CD4-positive, alpha-beta T cell (primary cell): Measurements from ENCODE around the gene AIF1. TPM values are rescaled to one million over a fixed set of nuclear protein-coding genes. Genes with fewer than 3 reads are reported as not detected.

Experiments
- ATAC-seq: fragments of 200-7000 bp; cut with Tn5 transposase; one replicate; pipeline ENCODE4 v1.10.0; 2022; ENCODE audit warnings: mild to moderate bottlenecking; ENCODE audit not compliant: poor library complexity
- CTCF ChIA-PET: fragments of 350-600 bp; sonication (Branson Sonifier 250); formaldehyde crosslinking; loops from one replicate; lab custom pipeline; 2021; ENCODE audit warnings: antibody characterized with exemption, inconsistent platforms; lab: Charles Lee
- POLR2A ChIA-PET: fragments of 350-600 bp; sonication (Branson Sonifier 250); formaldehyde crosslinking; loops from one replicate; lab custom pipeline; 2021; ENCODE audit warnings: antibody characterized with exemption, inconsistent platforms; lab: Charles Lee
- DNase-seq, 14 experiments: peaks; one replicate each; pipeline ENCODE4 v3.0.0-alpha.2; 2013 to 2020; ENCODE audit warnings: mixed read lengths in 2 of 14
- H3K27ac ChIP-seq, 2 donors: one replicate each; pipeline versions ENCODE4 v1.5.1 to v1.7.0; 2013; ENCODE audit warnings: low read length in 2 of 2, low read depth in 1 of 2, mild to moderate bottlenecking in 1 of 2
- H3K27me3 ChIP-seq, 2 experiments: 1 replicate in 1 of 2; 2 replicates in 1 of 2; pipeline versions ENCODE4 v1.6.1 to v1.7.0; 2013; ENCODE audit warnings: low read length in 2 of 2, control low read depth in 1 of 2, mild to moderate bottlenecking in 1 of 2, moderate library complexity in 1 of 2; ENCODE audit not compliant: insufficient read depth in 2 of 2, control insufficient read depth in 1 of 2
- H3K36me3 ChIP-seq: one replicate; pipeline ENCODE4 v1.6.1; 2013; ENCODE audit warnings: low read length, control low read depth; ENCODE audit not compliant: insufficient read depth
- H3K4me1 ChIP-seq: one replicate; pipeline ENCODE4 v1.6.1; 2013; ENCODE audit warnings: low read length, control low read depth; ENCODE audit not compliant: insufficient read depth
- H3K4me3 ChIP-seq: one replicate; pipeline ENCODE4 v1.5.1; 2013; ENCODE audit warnings: mild to moderate bottlenecking, low read length, moderate library complexity
- H3K9me3 ChIP-seq, 2 experiments: 1 replicate in 1 of 2; 2 replicates in 1 of 2; pipeline versions ENCODE4 v1.6.1 to v1.7.0; 2013; ENCODE audit warnings: low read length in 2 of 2, mild to moderate bottlenecking in 2 of 2, control low read depth in 1 of 2, moderate library complexity in 1 of 2; ENCODE audit not compliant: control insufficient read depth in 1 of 2, insufficient read depth in 1 of 2
- H3K27ac Mint-ChIP-seq: one replicate; pipeline ENCODE4 v1.8.0; 2020; ENCODE audit warnings: mixed read lengths
- H3K27me3 Mint-ChIP-seq: one replicate; pipeline ENCODE4 v1.8.0; 2021; ENCODE audit warnings: mixed read lengths
- H3K36me3 Mint-ChIP-seq: one replicate; pipeline ENCODE4 v1.8.0; 2021; ENCODE audit warnings: low read depth, mixed read lengths
- H3K4me1 Mint-ChIP-seq: one replicate; pipeline ENCODE4 v1.8.0; 2021; ENCODE audit warnings: low read depth, mixed read lengths
- H3K4me3 Mint-ChIP-seq: one replicate; pipeline ENCODE4 v1.8.0; 2020; ENCODE audit warnings: mild to moderate bottlenecking, mixed read lengths
- H3K9me3 Mint-ChIP-seq: one replicate; pipeline ENCODE4 v1.8.0; 2020; ENCODE audit warnings: mixed read lengths
- CTCF ChIP-seq: fragments of 200-600 bp; IDR thresholded peaks from one replicate; pipeline ENCODE4 v1.8.0; 2022; ENCODE audit warnings: antibody characterized with exemption, mild to moderate bottlenecking
- intact Hi-C, 2 experiments: fragments of 100-400 bp; cut with DNase I in 1 of 2; cut with micrococcal nuclease in 1 of 2; formaldehyde crosslinking; loops; one replicate each; pipeline versions ENCODE4 v1.15.1 to v1.9.0; 2023 to 2025; cut with DNase I, micrococcal nuclease
- polyA plus RNA-seq, 2 donors: library from polyadenylated mRNA; unstranded; fragments of 120-200 nt; gene quantifications; one replicate each; pipeline ENCODE4 v1.2.1, GENCODE V29; 2013
- total RNA-seq, 174 experiments: library from RNA in 2 of 174; stranded (reverse) in 2 of 174; gene quantifications; one replicate each; pipeline ENCODE4 v1.2.3 and lab custom pipeline; 2021 to 2026

AIF1 gene
- total RNA-seq (10 to 100 TPM; 31.8 to 35.5 TPM), total RNA-seq (lab: John Stamatoyannopoulos, UW) (1.4 to 23.1 (median 6.7) reads per million in 172 experiments)
- polyA plus RNA-seq (2013, experiment 1 of 2) = 133 TPM
- 84.3 TPM for polyA plus RNA-seq (2013, experiment 2 of 2)

DNA sequence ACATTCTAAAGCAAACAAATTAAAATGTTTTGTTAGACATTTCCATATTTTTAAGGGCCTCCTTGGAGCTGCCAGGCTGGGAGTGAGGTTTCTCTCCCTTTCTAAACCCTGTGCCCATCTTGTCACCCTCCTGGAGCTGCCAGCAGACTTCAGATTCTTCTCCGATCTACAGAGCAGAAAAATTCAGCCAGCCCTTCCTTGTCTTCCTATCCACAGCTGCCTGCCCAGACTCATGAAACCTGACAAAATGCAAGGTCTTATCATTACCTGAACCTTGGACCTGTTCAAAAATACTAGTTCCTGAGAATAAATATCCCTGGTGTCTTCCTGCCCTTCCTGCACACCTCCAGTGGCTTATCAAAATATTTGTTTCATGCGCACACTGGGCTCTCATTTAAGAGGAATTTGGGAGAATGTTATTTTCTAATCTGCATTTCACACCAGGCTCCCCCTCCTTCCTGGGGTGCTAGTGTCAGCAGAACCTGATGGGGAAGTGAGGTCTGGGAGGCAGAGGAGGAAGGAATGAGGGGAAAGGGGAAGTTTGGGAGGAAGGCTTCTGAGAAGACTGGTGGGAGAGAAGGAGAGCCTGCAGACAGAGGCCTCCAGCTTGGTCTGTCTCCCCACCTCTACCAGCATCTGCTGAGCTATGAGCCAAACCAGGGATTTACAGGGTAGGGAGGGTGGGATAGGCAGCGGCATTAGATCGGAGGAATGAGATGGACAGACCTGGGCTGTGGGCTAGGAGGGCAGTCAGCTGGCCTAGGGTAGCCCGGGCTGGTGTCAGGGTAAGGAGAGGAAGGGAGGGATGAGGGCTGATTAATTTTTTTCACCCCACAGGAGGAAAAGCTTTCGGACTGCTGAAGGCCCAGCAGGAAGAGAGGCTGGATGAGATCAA is at the start of gene AIF1:
Gene AIF1, plus strand, starts transcription at position 551 of the 895 bp plus-strand sequence. Its CDS starts 96 bp downstream, at position 647.
- ATAC-seq = no peak
- ChIA-PET CTCF (interaction anchor here (0.9 to 1.6 kb wide), 2 partner anchors 16 to 18 kb away, joined by 3 to 7 read pairs; no protein-coding TSS in a partner anchor), POLR2A (interaction anchor here (1.0 to 1.5 kb wide), 4 partner anchors 12 to 74 kb away, joined by 3 to 5 read pairs (median 4); partner anchors contain the start of gene GPANK1)
- peaks cover 35% of the 10 kb centered on the region for H3K4me1 Mint-ChIP-seq
- no peaks in the 10 kb centered on the region for H3K27me3 ChIP-seq
- H3K27me3 Mint-ChIP-seq = no peaks in the 10 kb centered on the region
- peak within 1 kb of the TSS; percentile 46 for H3K4me3 ChIP-seq
- H3K4me1 ChIP-seq = peaks cover 27% of the 10 kb centered on the region
- DNase-seq = peak in 1 of 14 experiments; percentile 46
- no peaks in the 10 kb centered on the region for H3K36me3 ChIP-seq
- no peaks in the 10 kb centered on the region for H3K9me3 ChIP-seq
- intact Hi-C loops = no loop called here
- H3K4me3 Mint-ChIP-seq = peak within 1 kb of the TSS; percentile 85
- no peaks in the 10 kb centered on the region for H3K9me3 Mint-ChIP-seq
- H3K36me3 Mint-ChIP-seq = peaks cover under 1% of the 10 kb centered on the region
- peak within 1 kb of the TSS; percentile 86 for H3K27ac Mint-ChIP-seq
- TF ChIP-seq CTCF = no peak
- peak within 1 kb of the TSS in 1 of 2 donors; percentile 29 for H3K27ac ChIP-seq

DNA sequence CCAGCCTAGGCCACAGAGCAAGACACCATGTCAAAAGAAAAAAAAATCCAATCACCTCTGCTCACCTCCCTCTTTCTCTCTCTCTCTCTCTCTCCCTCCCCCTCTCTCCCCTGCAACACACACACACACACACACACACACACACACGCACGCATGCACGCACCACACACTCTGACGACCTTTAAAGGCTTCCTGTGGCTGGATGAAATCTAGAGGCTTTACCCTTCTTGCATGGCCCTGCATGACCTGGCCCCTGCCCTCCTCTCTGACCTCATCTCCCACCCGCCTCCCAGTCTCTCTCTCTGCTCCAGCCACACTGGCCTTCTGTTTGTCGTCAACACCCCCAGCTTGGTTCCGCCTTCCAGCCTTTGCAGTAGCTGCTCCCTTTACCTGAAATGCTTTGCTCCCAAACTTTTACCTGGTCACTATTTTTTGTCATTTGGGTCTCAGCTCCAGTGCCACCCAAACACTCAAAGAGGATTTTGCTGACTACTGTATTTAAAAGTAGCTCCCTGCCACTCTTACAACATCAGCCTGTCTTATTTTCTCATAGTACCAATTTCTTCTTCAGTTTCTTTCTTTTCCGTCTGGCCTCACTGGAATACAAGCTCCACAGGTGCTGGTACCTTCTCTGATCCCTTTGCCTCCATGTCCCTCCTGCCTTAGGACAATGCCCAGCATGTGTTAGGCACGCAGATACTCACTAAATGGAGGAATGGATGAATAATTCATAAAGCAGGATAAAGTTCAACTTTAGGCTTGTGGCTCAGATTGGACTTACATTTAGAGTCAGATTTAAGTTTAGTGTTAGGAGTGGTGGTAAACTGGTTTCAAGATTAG is 47.3 kb upstream of the AIF1 start:
- H3K4me3 ChIP-seq = no peak overlapping the region
- TF ChIP-seq CTCF = no peak

More for the DNA sequence above, 47.3 kb upstream of the AIF1 start:
- H3K4me1 Mint-ChIP-seq = peaks cover 81% of the 10 kb centered on the region
- CTCF ChIA-PET = interaction anchor here (0.9 to 4.3 kb wide), 8 partner anchors 9 to 31 kb away, joined by 3 to 38 read pairs (median 6); partner anchors contain the start of genes DDX39B and LST1
- intact Hi-C loops = loop anchor here in 1 of 2 experiments (1.0 kb wide), 1 partner anchor 7 kb away; no protein-coding TSS in a partner anchor
- DNase-seq = peak in 5 of 14 experiments; percentile 46 to 70 (median 58)
- H3K27me3 Mint-ChIP-seq = no peaks in the 10 kb centered on the region
- no peak for ATAC-seq
- Histone ChIP-seq H3K9me3 (no peaks in the 10 kb centered on the region), H3K36me3 (peaks cover 15% of the 10 kb centered on the region), H3K27ac (peak overlapping the region; percentile 78 to 88), H3K27me3 (no peaks in the 10 kb centered on the region), H3K4me1 (peaks cover 78% of the 10 kb centered on the region)
- peaks cover 43% of the 10 kb centered on the region for H3K36me3 Mint-ChIP-seq
- POLR2A ChIA-PET = interaction anchor here (1.0 to 34.9 kb wide), 5 partner anchors 10 to 94 kb away, joined by 3 to 1160 read pairs (median 10); partner anchors contain the start of genes DDX39B, LST1, LTA and LTB
- no peaks in the 10 kb centered on the region for H3K9me3 Mint-ChIP-seq
- H3K4me3 Mint-ChIP-seq = peak overlapping the region; percentile 65
- H3K27ac Mint-ChIP-seq = peak overlapping the region; percentile 95
